HUES6 (cell line): Measurements from ENCODE around the gene BANF1.

ENCODE experiments used
- H3K27ac ChIP-seq: 2 replicates; pipeline ENCODE4 v1.7.0; 2013; ENCODE audit warnings: low read depth, mild to moderate bottlenecking, low read length, inconsistent platforms
- H3K27me3 ChIP-seq: 2 replicates; pipeline ENCODE4 v1.6.1; 2013; ENCODE audit warnings: low read length; ENCODE audit not compliant: control insufficient read depth, insufficient read depth
- H3K36me3 ChIP-seq: 2 replicates; pipeline ENCODE4 v1.6.1; 2013; ENCODE audit warnings: low read length; ENCODE audit not compliant: control insufficient read depth, insufficient read depth
- H3K4me1 ChIP-seq: 2 replicates; pipeline ENCODE4 v1.6.1; 2013; ENCODE audit warnings: low read length; ENCODE audit not compliant: control insufficient read depth, insufficient read depth
- H3K4me3 ChIP-seq: 2 replicates; pipeline ENCODE4 v1.5.1; 2013; ENCODE audit warnings: low read depth, low read length
- H3K9ac ChIP-seq: one replicate; pipeline ENCODE4 v1.6.1; 2013; ENCODE audit warnings: mild to moderate bottlenecking, low read length
- H3K9me3 ChIP-seq: 2 replicates; pipeline ENCODE4 v1.6.1; 2013; ENCODE audit warnings: low read depth, low read length; ENCODE audit not compliant: control insufficient read depth, insufficient read depth

The BANF1 gene

DNA sequence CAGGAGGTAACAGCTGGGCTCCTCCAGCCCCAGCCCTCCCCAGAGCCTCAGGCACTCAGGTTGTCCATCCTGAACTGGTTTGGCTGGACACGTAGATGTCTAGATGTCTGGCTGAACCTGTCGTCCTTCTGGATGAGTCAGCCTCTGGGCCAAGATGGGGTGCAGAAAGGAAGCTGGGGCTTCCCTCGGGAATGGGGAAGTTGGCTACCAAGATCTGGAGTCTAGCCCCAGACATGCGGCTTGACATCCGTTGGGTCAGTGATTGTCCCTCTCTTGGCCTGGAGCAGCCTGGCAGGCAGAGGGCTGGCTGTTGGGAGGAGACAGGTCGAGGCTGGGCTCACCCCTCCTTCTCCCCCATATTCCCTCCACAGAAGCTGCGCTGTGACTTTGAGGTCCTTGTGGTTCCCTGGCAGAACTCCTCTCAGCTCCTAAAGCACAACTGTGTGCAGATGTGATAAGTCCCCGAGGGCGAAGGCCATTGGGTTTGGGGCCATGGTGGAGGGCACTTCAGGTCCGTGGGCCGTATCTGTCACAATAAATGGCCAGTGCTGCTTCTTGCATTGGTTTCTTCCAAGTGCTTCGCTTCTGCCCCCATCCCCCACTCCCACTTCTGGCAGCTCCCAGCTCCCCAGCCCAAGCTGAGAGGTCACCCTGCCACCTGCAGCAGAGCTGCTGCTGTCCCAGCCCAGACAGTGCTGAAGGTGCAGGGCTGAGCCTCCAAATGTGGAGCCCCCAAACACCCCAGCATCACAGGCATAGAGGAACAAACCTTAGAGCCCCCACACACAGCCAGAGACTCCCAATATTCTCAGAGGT, 10.9 kb downstream of the BANF1 start:
- no peaks in the 10 kb centered on the region for H3K9me3 ChIP-seq
- H3K4me1 ChIP-seq: peaks cover 10% of the 10 kb centered on the region; the same call in 1 of the 2 replicates
- H3K4me3 ChIP-seq: no peak overlapping the region
- H3K36me3 ChIP-seq: no peaks in the 10 kb centered on the region
- H3K27ac ChIP-seq: no peak overlapping the region
- H3K9ac ChIP-seq: no peak overlapping the region
- peaks cover 16% of the 10 kb centered on the region for H3K27me3 ChIP-seq

DNA sequence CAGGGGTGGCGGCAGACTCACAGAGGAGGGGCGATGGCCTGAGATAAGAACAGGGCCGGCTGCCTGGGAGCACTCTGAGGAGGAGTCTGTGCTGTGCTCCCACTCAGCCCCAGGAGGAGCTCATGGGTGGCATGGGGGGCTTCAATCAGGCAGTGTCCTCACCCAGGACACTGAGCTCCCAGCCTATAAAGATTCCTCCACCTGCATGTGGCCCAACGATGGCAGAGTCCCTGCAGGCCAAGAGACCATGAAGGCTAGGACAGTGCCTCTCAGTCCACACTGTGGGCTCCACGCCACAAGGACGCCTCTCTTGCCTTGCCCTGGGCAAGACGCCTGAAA, 11.4 kb downstream of the BANF1 start:
- Histone ChIP-seq H3K4me3 (no peak overlapping the region), H3K4me1 (peaks cover 8% of the 10 kb centered on the region; the same call in 1 of the 2 replicates), H3K36me3 (no peaks in the 10 kb centered on the region), H3K27me3 (peaks cover 16% of the 10 kb centered on the region), H3K9ac (no peak overlapping the region), H3K27ac (no peak overlapping the region), H3K9me3 (no peaks in the 10 kb centered on the region)

DNA sequence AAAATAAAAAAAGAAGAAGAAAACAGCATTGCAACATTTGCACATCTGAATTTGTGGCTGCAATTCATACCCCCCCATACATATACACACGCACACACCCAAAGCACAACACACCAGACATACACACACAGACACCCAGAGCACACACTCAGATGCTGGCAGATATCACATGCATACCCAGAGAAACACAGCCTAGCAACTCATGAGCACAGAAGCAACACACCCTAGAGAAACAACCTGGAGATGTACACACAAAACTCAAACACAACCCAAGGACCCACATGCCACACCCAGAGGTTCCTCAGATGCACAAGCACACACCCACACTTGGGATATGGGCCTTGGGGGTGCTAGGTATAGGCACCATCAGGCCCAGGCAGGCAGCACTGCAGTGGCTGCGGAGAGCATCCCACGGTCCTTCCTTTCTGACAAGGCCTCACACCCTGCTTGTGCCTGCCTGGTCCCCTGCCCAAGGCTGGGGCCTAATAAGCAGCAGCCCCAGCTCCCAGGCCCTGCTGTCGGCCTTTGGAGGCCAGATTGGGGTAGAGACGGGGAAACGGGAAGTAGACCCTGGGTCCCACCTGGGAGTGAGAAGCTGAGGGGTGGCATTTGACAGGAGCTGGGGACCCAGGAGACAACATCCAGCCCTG, 12.6 kb downstream of the BANF1 start:
- Histone ChIP-seq H3K9ac (no peak overlapping the region), H3K9me3 (no peaks in the 10 kb centered on the region), H3K4me3 (no peak overlapping the region), H3K36me3 (no peaks in the 10 kb centered on the region), H3K27ac (no peak overlapping the region), H3K4me1 (peaks cover 7% of the 10 kb centered on the region; the same call in 1 of the 2 replicates), H3K27me3 (peaks cover 16% of the 10 kb centered on the region)

DNA sequence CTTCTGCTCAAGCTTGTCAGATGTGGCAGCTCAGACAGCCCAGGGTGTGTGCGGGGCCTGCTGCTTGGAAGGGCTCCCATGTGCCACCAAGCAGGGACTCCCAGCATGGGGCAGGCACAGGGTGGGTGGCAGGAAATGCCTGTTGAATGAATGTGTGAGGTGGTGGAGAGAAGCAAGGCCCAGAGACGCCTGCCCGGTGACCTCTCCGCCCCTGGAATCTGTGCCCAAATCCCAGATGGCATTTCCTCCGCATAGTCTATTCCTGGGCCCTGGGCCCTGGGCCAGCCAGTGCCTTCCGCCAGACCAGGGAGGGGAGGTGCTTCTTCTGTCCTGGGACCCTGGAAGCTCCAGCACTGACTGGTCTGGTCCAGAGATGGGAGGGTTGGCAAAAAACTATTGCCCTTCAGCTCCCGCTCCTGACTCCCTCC, 13.2 kb downstream of the BANF1 start:
- no peak overlapping the region for H3K27ac ChIP-seq
- peaks cover 16% of the 10 kb centered on the region for H3K27me3 ChIP-seq
- no peaks in the 10 kb centered on the region for H3K9me3 ChIP-seq
- no peak overlapping the region for H3K9ac ChIP-seq
- H3K36me3 ChIP-seq: no peaks in the 10 kb centered on the region
- no peak overlapping the region for H3K4me3 ChIP-seq
- H3K4me1 ChIP-seq: peaks cover 7% of the 10 kb centered on the region; the same call in 1 of the 2 replicates

DNA sequence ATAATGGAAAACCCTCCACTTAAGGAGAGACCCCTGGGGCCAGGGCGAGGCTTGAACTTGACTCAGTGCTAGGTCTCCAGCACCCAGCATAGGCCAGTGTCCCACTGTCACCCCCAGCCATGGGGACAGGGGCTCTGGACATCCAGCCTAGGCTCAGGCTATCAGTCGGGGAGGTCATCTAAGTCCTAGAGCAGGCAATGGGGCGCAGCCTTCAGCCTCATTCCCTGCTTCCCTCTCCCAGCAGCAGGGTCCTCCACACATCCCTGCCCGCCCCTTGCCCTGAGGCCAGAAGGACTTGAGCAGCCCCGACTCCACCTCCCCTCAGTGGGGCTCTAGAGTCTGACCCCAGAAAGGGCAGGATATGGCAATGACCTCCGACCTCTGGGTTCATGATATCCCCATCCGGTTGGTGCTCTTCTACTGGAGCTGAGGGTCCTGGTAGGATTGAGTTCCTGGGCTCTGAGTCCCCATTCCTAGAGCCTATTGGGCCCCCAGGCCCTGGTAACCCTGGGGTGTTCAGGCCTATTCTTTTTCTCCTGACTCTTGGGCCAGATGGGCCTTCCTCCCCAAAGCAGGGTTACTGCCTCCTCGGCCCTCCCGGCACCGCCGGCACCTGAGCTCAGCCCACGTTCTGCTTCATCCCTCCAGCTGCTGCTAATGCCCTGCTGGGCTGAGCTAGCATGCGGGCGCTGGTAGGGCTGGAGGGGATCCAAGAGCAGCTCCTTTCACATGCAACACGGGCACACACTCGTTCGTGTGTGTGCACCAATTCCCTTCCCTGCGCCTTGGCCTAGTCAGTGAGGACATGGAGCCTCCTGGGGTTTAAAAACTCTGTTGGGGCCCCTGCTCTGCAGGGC, 13.9 kb downstream of the BANF1 start:
- Histone ChIP-seq H3K4me1 (peaks cover 7% of the 10 kb centered on the region; the same call in 1 of the 2 replicates), H3K36me3 (no peaks in the 10 kb centered on the region), H3K27ac (no peak overlapping the region), H3K27me3 (peaks cover 16% of the 10 kb centered on the region), H3K4me3 (no peak overlapping the region), H3K9ac (no peak overlapping the region), H3K9me3 (no peaks in the 10 kb centered on the region)

DNA sequence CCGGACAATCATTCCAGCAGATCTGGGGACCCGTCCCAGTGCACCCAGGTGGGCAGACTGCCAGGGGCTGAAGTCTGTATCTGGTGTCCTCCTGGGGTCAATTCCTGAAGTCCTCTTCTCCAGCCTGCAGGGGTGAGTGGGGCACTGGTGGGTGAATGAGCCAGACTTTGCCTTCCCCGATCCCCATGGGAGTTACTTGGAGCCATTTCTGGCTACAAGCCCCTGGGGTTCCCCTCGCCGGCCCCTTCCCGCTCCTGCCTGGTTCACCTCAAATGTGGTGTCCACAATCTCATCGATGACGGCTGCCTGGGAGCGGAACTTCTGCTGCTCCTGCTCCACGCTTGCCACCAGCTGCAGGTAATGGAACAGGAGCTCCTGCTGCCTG, 14.5 kb downstream of the BANF1 start:
- Histone ChIP-seq H3K9ac (no peak overlapping the region), H3K27me3 (peaks cover 17% of the 10 kb centered on the region), H3K9me3 (no peaks in the 10 kb centered on the region), H3K4me3 (no peak overlapping the region), H3K4me1 (peaks cover 7% of the 10 kb centered on the region; the same call in 1 of the 2 replicates), H3K27ac (no peak overlapping the region), H3K36me3 (no peaks in the 10 kb centered on the region)

DNA sequence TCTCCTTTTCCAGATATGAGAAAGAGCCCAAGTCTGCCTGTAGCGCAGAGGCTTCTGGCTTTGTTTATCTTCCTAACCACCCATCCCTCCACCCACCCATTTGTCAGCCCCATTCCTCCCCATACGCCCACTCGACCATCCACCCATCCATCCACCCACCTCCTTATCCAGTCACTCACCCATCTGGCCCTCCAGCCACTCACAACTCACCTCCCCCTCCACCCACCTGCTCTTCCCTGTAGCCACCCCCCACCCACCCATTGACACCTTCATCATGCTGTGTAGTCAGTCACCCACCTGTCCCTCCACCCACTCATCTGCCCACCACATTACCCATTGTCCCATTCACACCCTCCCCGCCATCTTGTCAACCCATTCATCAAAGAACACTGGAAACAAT, 15.0 kb downstream of the BANF1 start:
- Histone ChIP-seq H3K9ac (no peak overlapping the region), H3K4me3 (no peak overlapping the region), H3K27ac (no peak overlapping the region), H3K4me1 (peaks cover 7% of the 10 kb centered on the region; the same call in 1 of the 2 replicates), H3K9me3 (no peaks in the 10 kb centered on the region), H3K27me3 (peaks cover 14% of the 10 kb centered on the region), H3K36me3 (no peaks in the 10 kb centered on the region)

DNA sequence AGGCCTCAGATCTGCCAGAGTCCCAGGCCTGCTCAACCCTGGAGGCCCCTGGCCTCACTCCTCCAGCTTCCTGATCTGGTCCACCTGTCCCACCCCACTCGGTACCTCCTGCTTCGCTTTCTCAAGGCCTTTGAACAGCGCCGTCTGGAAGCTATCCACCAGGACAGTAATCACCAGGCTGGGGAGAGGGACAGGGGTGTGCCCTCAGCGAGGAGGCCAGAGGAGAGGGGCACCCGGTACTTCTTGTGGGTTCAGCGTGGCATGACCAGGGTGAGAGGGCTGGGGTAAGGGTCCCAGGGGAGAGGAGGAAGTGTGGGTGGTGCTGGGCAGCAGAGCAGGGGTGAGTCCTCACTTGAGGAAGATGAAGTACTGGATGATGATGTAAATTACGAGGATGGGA, 17.9 kb downstream of the BANF1 start:
- H3K9ac ChIP-seq: no peak overlapping the region
- no peak overlapping the region for H3K4me3 ChIP-seq
- H3K36me3 ChIP-seq: no peaks in the 10 kb centered on the region
- no peaks in the 10 kb centered on the region for H3K4me1 ChIP-seq
- no peaks in the 10 kb centered on the region for H3K9me3 ChIP-seq
- H3K27ac ChIP-seq: no peak overlapping the region
- peaks cover 22% of the 10 kb centered on the region for H3K27me3 ChIP-seq

DNA sequence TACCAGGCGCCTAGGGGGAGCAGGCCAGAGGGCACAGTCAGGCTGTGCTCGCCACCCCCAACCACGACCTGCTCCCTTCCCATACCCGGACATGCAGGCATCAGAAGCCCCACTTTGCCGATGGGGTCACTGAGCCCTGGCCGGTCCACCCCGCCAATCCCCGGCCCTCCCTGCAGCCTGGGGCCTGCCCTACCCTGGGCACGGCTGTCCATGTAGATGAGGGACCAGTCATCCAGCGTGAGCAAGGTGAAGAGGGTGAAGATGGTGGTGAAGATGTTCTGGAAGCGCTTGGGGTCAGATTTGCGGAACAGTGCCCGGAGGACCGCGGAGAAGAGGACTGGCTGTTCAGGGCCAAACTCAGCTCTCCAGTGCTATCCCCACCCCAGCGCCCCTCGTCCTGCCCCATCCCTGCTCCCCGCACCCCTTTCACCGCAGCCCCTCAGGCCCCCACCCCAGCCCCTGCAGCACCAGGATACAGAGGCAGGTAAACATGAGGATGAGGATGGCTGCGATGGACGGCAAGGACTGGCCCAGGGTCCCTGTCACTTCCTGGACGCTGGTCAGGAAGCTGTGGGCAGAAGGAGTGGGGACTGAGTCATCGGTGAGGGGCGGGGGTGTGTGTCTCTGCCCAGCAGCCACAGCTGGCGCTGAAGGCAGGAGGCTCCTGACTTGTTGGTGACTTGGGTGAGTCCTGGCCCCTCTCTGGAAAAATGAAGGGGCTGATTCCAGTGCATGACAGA, 18.5 kb downstream of the BANF1 start:
- H3K36me3 ChIP-seq: no peaks in the 10 kb centered on the region
- no peak overlapping the region for H3K9ac ChIP-seq
- H3K4me1 ChIP-seq: no peaks in the 10 kb centered on the region
- H3K4me3 ChIP-seq: no peak overlapping the region
- no peaks in the 10 kb centered on the region for H3K9me3 ChIP-seq
- no peak overlapping the region for H3K27ac ChIP-seq
- H3K27me3 ChIP-seq: peaks cover 22% of the 10 kb centered on the region

DNA sequence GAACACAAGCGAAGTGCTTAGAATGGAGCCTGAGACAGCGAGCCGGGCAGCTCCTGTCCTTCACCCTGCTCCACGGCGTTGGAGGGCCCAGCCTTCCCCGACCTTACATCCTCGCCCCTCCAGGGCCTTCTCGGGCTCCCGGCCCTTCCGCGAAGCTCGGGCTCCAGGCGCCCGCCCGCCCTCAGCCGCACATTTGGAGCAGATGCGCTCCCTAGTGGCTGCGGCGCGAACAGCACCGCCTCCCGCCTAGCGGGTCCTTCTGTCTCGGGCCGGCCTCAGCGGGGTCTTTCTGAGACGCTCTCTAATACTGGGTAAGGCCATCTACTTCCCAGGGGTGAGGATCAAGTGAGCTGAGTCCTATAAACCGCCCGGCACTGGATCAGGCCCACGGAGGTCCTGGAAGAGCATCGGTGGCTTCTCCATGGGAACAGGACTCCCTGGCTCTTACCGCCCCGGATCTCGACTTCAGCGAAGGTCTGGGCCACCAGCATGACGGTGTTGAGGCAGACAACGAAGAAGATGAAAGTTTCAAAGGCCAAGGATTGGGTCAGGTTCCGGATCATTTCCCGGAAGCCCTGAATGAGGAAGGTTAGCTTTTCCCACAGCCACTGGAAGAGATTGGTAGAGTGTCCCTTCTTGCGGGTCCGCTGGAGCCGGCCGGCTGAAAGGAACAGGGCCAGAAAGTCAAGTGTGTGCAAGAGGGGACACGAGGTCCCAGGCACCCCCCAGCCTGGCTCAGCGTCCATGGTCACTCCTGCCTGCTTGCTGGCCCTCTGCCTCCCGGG, 20.3 kb downstream of the BANF1 start:
- H3K4me1 ChIP-seq: no peaks in the 10 kb centered on the region
- no peak overlapping the region for H3K9ac ChIP-seq
- H3K27me3 ChIP-seq: peaks cover 22% of the 10 kb centered on the region
- H3K36me3 ChIP-seq: no peaks in the 10 kb centered on the region
- no peaks in the 10 kb centered on the region for H3K9me3 ChIP-seq
- no peak overlapping the region for H3K27ac ChIP-seq
- H3K4me3 ChIP-seq: 0 out of 2 replicates have a peak overlapping the region, but pooled peaks have one; percentile 23
